Anterior cingulate cortex (tissue), 58 donors: Measurements from ENCODE around the gene CIPC.

Source experiments
- DNase-seq, 58 donors: peaks; one replicate each; lab custom pipeline; 2025; lab: John Stamatoyannopoulos, UW

The CIPC gene

DNA sequence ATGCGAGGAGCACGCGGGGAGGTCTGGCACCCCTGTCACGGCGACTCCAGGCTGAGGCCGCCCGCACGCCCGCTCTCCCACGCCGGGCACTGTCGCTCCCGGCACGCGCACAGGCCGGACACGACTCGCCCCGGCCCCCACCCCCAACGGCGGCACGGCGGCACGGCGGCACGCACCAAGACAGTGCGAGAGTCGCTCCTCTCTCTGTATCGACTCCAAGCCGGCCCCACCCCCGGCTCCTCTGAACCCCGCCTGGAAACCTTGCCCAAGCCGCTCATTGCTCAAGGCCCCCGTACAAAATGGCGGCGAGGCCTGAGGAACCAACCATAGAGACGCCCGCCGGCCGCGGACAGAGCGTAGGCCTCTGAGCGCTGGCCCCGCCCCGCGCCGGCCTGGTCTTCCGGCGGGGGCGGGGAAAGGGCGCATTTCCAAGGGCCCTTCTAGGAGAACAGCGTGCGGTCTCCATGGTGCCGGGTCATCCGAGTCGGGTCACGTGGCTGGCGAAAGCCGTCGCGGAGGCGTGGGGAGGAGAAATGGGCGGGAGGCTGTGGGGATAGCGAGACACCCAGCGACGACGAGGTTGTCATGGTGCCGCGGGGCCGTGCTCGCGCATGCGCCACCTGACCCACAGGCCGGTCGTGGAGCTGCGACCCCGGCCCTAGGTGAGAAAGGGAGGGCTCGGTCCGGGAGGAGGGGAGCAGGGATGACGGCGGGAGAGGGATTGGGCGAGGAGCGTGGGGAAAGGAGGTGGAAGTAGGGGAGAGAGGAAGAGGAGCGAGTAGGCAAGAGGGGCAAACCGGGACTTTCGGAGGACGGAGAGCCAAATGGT lies at the start of gene CIPC:
Gene CIPC (plus strand): TSS at position 559 of the 829 bp plus-strand sequence. CDS start 7,451 bp downstream, outside the sequence.
- peak; percentile 93 to 100 (median 99) for DNase-seq

- DNase-seq: peak in 21 of 58 donors; percentile 8 to 62 (median 31)
These were observed 46.9 kb upstream of the CIPC start for GRCh38 chr14:77051116-77051515.

DNA sequence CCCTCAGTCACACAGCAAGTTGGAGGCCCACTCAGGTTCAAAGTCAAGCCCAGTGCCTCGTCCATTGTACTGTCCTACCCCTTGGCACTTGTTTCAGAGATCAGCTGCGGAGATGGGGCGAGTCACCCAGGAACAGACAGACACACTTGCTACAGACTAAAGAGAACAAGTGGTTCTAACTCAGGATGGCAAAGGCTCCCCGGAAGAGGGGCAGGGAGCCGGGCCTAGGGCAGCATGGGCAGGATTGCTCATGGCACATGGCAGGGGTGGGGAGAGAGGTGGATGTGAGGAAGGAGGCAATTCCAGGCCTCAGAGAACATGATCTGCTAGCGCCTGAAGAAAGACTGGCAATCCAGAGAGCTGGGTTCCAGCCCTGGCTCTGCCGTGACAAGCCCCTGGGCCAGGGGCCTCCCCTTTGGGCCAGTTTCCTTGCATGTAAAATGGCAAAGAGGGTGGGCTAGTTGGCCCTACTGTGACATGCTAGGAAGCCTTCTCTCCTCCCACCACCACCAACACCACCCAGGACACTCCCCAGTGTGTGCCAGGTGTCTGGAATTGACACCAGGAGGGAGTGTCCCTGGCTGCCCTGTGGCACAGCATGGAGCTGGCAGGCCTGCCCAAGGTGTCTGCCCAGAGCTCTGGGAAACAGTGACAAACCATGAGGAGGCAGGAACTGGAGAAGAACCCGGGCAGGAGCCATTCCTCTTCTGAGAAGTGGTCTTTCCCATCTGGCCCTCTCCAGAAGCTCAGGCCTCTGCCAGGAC lies 45.6 kb upstream of the CIPC start:
- DNase-seq: no peak

GRCh38 chr14:77053046-77053841 lies 44.8 kb upstream of the CIPC start:
- DNase-seq: peak in 32 of 58 donors; percentile 13 to 59 (median 36)

GRCh38 chr14:77055306-77055705 lies 42.8 kb upstream of the CIPC start:
- peak in 12 of 58 donors; percentile 12 to 66 (median 24) for DNase-seq

- DNase-seq: no peak
These were observed 42.1 kb upstream of the CIPC start for GRCh38 chr14:77055981-77056380.

- no peak for DNase-seq
These were observed 39.9 kb upstream of the CIPC start for GRCh38 chr14:77058117-77058516.

- no peak for DNase-seq
These were observed 39.3 kb upstream of the CIPC start for GRCh38 chr14:77058785-77059184.

DNA sequence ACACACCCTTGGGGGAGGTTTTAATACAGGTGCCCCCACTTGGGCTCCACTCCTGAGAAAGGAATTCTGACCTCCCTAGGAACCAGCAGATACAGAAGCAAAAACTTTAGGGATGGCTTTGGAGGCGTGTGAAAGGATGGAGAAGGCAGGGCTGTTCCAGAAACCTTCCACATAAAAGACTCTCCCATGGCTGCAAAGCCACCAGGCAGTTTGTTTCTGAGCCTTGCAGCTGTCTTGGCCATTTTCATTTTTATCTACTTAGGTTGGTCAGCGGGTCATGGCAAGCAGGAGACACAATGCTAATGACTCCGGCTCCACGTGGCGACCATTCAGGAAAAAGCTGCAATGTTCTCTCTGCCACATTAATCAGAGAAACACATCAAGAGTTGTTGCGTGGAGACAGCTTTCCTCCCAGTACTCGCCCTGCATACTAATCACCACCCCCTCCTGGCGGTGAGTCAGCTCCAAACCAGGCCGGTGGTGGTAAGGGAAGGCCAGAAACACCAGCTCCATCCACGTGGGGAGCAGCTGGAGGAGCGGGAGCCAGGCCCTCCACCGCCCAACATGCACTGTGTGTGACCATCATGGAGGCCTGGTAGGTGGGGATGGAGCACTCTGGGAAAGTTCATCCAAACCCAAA lies 38.7 kb upstream of the CIPC start:
- DNase-seq: peak in 56 of 58 donors; percentile 30 to 91 (median 78)

GRCh38 chr14:77061630-77062257 lies 36.3 kb upstream of the CIPC start:
- no peak for DNase-seq

DNA sequence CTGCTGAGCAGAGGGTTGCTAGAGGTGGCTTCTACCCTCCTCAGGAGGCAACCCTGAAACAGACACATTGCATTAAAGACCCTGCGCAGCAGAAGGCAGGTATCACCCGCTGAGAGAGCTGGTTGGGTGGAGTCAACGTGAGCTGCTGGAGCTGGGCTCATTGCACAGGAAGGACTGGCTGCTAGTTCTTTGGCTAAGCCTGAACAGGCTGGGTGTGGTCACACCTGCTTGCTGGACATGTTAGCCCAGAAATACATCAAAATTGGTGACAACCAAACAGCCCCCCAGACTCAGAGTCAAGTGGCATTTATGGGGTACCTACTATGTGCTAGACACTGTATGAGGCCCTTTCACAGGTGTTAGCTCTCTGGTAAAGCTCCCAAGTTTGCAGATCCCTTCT lies 35.8 kb upstream of the CIPC start:
- no peak for DNase-seq

GRCh38 chr14:77063571-77064171 lies 34.4 kb upstream of the CIPC start:
- DNase-seq: peak in 22 of 58 donors; percentile 20 to 74 (median 37)

- DNase-seq: peak in 7 of 58 donors; percentile 15 to 28 (median 24)
These were observed 33.4 kb upstream of the CIPC start for GRCh38 chr14:77064521-77065178.

GRCh38 chr14:77065851-77066577 lies 32.0 kb upstream of the CIPC start:
- no peak for DNase-seq

DNA sequence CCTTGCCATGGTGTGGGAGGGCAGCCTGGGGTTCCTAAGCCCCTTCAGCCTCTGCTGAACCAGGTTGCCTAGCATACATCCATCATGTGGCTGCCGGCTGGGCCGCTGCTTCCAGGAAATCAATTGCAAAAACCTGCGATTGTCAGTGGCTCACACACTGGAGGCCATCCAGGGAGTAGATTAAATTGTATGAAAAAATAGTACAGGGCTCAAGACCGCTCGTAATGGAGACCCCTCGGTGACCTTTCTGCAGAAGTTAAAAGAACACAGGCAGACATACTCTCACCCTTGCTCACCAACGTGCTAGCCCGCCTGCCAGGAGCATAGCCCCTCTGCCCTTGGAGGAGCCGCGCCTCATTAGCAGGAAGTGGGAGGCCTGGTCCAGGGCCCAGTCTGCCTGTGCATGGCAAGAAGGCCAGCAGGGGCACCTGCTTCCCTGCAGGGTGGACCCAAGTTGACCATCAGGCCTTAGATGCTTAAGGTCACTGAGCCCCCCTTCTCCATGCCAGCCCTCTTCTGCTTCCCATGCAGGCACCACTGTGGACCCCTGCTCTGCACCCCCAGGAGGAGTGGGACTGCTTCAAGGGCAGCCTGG lies 31.4 kb upstream of the CIPC start:
- no peak for DNase-seq

DNA sequence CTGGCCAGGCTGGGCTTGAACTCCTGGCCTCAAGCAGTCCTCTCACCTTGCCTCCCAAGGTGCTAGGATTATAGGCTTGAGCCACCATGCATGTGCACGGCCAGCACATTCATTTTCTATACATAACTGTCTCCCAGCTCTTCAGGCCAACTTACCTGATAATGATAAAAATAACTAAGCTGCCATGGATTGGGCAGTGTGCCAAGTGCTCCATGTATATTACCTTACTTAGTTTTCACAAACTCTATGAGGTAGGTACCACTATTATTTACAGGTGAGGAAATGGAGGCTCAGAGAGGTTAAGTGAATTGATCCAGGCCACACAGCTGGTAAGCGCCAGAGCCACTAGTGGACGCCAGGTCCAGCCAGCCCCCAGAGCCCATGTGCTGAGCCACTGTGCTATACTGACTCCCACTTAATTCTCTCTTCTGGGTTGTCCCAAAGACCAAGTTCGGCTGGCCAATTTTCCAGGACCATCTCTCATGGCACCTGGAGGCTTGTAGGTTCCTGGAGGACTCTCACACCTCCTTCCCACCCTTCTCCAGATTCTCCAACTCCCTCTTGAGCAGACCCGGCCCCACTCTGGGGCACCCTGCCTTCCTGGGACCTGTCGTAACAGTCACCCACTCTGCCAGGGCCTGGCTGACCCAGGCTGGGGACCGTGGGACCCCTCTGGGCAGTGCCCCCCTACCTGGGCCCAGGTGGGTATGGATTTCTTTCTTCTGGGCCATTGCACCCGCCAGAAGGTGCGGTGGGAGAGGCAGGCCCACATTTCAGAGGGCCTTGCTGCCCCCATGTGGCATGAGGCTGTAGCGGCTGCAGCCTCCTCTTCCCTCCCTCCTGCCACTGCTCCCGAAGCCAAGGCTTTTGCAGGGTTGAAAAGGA lies 30.2 kb upstream of the CIPC start:
- peak in 53 of 58 donors; percentile 17 to 88 (median 56) for DNase-seq
